ENCODE results near the gene SLC12A1.

SLC12A1 gene

DNA sequence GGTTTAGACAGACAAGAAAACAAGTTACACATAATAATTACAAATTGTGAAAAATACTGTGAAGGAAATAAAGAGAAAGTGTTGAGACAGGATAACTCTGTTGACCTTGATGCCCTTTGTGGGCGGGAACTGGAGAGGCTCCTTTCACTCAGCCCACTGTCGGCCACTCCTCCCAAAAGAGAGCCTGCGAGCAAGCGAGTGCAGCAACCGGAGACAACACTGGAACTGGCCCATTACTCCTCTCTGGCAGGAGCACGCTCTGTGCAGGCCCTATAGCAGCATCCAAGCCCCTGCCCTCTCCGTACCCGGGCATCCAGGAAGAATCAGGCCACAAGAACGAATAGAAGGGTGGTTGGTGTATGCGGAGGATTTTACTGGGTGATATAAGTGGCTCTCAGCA is 108.9 kb downstream of the SLC12A1 start:
- H3K4me1 ChIP-seq, result no peaks in the 10 kb centered on the region
- TF ChIP-seq, protein P1, sequence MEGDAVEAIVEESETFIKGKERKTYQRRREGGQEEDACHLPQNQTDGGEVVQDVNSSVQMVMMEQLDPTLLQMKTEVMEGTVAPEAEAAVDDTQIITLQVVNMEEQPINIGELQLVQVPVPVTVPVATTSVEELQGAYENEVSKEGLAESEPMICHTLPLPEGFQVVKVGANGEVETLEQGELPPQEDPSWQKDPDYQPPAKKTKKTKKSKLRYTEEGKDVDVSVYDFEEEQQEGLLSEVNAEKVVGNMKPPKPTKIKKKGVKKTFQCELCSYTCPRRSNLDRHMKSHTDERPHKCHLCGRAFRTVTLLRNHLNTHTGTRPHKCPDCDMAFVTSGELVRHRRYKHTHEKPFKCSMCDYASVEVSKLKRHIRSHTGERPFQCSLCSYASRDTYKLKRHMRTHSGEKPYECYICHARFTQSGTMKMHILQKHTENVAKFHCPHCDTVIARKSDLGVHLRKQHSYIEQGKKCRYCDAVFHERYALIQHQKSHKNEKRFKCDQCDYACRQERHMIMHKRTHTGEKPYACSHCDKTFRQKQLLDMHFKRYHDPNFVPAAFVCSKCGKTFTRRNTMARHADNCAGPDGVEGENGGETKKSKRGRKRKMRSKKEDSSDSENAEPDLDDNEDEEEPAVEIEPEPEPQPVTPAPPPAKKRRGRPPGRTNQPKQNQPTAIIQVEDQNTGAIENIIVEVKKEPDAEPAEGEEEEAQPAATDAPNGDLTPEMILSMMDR (IDR thresholded peaks at IDR 0.05), result no peak
- no peak overlapping the region for H2AFZ ChIP-seq
- H3K4me3 ChIP-seq (ENCODE audit: low read depth, low read length), result no peak overlapping the region
- H3K9me3 ChIP-seq (ENCODE audit: control insufficient read depth, low read length), result no peaks in the 10 kb centered on the region
- H3K4me2 ChIP-seq (ENCODE audit: low read length), result no peak overlapping the region
- H3K27ac ChIP-seq, result no peak overlapping the region
- no peaks in the 10 kb centered on the region for H3K79me2 ChIP-seq
- no peak overlapping the region for H3K9ac ChIP-seq
- no peaks in the 10 kb centered on the region for H3K36me3 ChIP-seq (ENCODE audit: control insufficient read depth, insufficient read depth, low read length)
- no peaks in the 10 kb centered on the region for H3K27me3 ChIP-seq (ENCODE audit: control insufficient read depth, insufficient read depth, low read length)

DNA sequence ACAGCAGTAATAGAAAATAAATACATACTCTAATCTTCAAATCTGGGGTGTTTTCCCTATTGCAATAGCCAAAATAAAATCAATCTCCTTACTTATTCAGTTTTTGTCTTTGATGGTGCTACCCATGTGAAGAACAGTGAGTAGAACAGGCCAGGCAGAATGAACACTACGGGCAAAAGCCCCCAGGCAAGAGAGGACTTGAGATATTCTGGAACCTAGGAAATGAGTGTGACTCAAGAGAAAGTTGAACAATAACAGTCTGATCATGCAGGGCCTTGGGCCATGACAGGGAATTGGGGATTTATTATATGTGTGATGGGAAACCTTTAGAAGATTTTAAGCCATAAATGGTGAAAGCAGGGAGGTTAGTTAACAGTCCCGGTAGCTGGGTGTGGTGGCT is 111.1 kb downstream of the SLC12A1 start:
- TF ChIP-seq, protein P1 (IDR thresholded peaks at IDR 0.05), result no peak
- no peak overlapping the region for H3K9ac ChIP-seq
- H2AFZ ChIP-seq, result no peak overlapping the region
- no peak overlapping the region for H3K4me3 ChIP-seq (ENCODE audit: low read depth, low read length)
- H3K4me1 ChIP-seq, result no peaks in the 10 kb centered on the region
- H3K36me3 ChIP-seq (ENCODE audit: control insufficient read depth, insufficient read depth, low read length), result no peaks in the 10 kb centered on the region
- H3K27ac ChIP-seq, result no peak overlapping the region
- H3K9me3 ChIP-seq (ENCODE audit: control insufficient read depth, low read length), result no peaks in the 10 kb centered on the region
- H3K27me3 ChIP-seq (ENCODE audit: control insufficient read depth, insufficient read depth, low read length), result no peaks in the 10 kb centered on the region
- no peak overlapping the region for H3K4me2 ChIP-seq (ENCODE audit: low read length)
- no peaks in the 10 kb centered on the region for H3K79me2 ChIP-seq

DNA sequence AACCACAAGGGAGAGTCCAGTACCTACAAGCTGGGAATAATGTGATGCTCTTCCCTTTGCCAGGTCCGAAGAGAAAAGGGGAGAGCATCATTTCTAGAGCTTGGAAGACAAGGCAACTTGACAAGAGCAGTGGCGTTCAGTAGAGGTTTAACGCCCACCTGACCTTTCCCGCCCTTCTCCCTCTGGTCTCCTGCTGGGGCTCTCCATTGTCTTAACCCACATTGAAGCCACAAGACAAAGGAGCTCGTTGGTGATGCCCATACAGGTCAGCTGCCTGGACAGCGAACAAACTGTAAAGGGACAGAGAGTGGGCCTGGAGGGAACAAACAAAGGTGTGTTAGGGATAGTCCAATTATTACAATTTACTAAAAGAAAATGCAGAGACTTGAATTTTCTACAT is 112.0 kb downstream of the SLC12A1 start:
- Histone ChIP-seq H3K27ac (no peak overlapping the region), H2AFZ (no peak overlapping the region), H3K9me3 (ENCODE audit: control insufficient read depth, low read length) (no peaks in the 10 kb centered on the region), H3K79me2 (no peaks in the 10 kb centered on the region), H3K4me3 (ENCODE audit: low read depth, low read length) (no peak overlapping the region), H3K4me2 (ENCODE audit: low read length) (no peak overlapping the region), H3K36me3 (ENCODE audit: control insufficient read depth, insufficient read depth, low read length) (no peaks in the 10 kb centered on the region), H3K9ac (no peak overlapping the region), H3K27me3 (ENCODE audit: control insufficient read depth, insufficient read depth, low read length) (no peaks in the 10 kb centered on the region), H3K4me1 (no peaks in the 10 kb centered on the region)
- TF ChIP-seq, protein P1 (IDR thresholded peaks at IDR 0.05), result no peak

DNA sequence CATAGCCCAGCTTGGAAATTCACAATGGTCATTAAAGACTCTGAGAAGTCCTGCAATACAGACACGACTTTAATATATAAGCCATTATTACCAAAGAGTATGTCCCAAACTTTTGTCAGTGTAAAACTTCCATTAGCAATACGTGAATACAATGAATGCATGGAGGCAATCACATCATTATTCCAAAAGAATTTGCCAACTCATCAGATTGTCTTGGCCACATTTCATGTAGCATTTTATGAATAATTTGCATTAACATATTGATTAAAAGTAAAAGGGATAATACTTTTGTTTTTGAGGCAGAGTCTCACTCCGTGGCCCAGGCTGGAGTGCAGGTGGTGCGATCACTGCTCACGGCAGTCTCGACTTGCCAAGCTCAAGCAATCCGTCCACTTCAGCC is 117.2 kb downstream of the SLC12A1 start:
- Histone ChIP-seq H3K27me3 (ENCODE audit: control insufficient read depth, insufficient read depth, low read length) (no peaks in the 10 kb centered on the region), H3K9me3 (ENCODE audit: control insufficient read depth, low read length) (no peaks in the 10 kb centered on the region), H3K36me3 (ENCODE audit: control insufficient read depth, insufficient read depth, low read length) (no peaks in the 10 kb centered on the region), H3K4me2 (ENCODE audit: low read length) (no peak overlapping the region), H3K27ac (no peak overlapping the region), H3K9ac (no peak overlapping the region), H2AFZ (no peak overlapping the region), H3K79me2 (no peaks in the 10 kb centered on the region), H3K4me3 (ENCODE audit: low read depth, low read length) (no peak overlapping the region), H3K4me1 (no peaks in the 10 kb centered on the region)
- TF ChIP-seq, protein P1 (IDR thresholded peaks at IDR 0.05), result no peak

DNA sequence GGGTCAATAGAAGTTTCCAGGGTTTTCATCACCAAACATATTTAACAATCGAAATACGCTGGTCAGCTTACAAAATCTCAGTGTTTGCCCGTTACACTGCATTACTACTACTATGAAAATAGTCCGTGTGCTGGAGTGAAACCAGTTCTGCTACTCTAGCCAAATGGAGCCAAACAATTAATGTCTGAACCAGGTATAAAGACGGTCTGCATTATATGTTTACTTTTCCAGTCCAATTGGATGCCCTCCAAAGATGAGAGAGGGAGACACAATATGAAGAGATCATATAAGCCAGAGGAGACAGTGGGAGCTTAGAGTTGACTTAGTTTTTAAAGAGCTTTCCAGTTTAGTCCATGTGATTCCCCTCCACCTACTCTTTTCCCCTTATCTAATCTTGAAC is 118.8 kb downstream of the SLC12A1 start:
- H3K79me2 ChIP-seq, result no peaks in the 10 kb centered on the region
- no peaks in the 10 kb centered on the region for H3K4me1 ChIP-seq
- TF ChIP-seq, protein P1 (IDR thresholded peaks at IDR 0.05), result no peak

More for the DNA sequence above, 118.8 kb downstream of the SLC12A1 start:
- no peak overlapping the region for H3K27ac ChIP-seq
- no peak overlapping the region for H3K4me2 ChIP-seq (ENCODE audit: low read length)
- H3K4me3 ChIP-seq (ENCODE audit: low read depth, low read length), result no peak overlapping the region
- no peak overlapping the region for H2AFZ ChIP-seq
- no peaks in the 10 kb centered on the region for H3K27me3 ChIP-seq (ENCODE audit: control insufficient read depth, insufficient read depth, low read length)
- no peaks in the 10 kb centered on the region for H3K9me3 ChIP-seq (ENCODE audit: control insufficient read depth, low read length)
- no peaks in the 10 kb centered on the region for H3K36me3 ChIP-seq (ENCODE audit: control insufficient read depth, insufficient read depth, low read length)
- H3K9ac ChIP-seq, result no peak overlapping the region
